ENCODE data around the gene JAG1.

JAG1 gene

DNA sequence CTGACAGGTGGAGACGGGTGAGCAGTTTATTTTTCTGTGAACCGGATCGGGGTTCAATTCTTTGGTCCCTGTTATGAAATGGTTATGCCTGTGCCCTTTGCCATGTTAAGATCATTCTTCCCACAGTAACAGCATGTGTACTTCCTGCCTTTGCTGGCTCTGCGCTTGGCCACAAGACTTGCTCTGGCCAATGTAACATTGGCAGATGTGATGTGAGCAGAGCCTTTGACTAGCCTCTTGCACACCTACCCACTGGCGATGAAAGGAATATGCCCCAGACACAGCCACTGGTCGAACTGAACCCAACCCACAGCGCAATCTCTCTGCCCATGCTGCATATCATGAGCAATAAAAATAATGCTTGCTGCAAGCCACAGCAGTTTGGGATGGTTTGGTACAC lies 31.9 kb downstream of the JAG1 start:
- no peak for DNase-seq
- intact Hi-C loops (cut with DNase I), result no loop called here

DNA sequence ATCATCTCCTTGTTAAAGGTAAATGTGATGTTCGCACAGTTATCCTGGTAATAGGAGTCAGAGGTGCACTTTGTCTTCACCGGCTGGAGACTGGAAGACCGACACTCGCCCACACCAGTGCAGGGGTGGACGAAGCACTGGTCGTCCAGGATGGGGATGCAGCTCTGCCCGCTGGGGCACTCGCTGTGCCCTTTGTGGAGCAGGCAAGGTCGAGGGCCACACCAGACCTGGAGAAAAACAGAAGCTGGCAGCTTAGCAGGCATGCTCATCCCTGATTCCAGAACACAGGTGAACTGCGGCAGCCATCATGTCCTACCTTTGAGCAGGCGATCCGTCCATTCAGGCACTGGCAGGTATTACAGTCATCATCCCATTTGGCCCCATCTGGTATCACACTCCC lies 32.3 kb downstream of the JAG1 start:
- intact Hi-C loops (cut with DNase I), result no loop called here
- no peak for DNase-seq

DNA sequence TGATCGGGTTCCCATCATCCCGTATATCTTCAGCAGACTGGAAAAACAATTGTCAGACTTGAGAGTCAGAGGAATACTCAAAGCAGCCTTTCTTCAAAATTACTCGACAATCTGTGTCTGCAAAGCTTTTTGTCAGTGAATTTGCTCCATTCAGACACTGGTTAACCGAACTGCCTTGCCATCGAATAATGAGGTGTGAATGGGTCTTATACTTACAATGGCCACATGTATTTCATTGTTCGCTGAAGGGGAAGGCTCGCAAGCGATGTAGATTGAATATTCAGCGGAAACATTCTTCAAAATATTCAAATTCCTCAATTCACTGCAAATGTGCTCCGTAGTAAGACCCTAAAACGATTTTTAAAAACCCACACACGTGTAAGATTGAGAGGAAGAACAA lies 32.9 kb downstream of the JAG1 start:
- intact Hi-C loops (cut with DNase I), result no loop called here
- DNase-seq, result no peak

DNA sequence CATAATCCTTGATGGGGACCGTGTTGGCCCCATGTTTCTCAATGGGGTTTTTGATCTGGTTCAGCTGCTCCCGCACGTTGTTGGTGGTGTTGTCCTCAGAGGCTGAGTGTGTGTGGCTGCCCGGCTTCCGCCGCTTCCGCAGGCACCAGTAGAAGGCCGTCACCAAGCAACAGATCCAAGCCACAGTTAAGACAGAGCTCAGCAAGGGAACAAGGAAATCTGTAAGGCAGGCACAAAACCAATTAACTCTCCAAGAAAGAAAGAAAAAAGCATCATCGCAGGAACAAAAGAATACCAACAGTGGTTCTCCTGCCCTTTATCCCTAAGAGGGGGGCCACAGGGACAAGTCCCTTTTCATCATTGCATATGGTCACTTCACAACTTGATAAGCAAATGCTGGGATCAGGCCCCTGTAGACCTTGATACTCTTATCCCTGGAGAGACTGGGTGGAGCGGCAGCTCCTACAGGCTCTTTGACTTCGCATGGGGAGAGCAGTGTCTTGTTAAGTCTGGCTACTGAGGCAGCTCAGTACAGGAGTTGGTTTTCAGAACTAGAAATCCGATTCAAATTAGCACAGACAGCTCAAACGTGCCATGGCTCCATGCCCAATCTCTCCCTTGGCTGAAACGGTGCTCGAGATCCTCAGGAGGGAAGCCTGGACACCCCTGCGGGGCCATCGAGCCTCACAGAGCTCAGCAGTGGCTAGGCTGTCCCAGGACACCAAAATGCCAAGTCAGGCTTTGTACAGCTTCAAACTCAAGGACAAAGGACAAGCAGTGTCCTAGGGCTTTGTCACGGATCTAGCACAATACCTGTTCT lies 33.9 kb downstream of the JAG1 start:
- DNase-seq, result peak in 8 of 10 donors; percentile 37 to 93 (median 52)

DNA sequence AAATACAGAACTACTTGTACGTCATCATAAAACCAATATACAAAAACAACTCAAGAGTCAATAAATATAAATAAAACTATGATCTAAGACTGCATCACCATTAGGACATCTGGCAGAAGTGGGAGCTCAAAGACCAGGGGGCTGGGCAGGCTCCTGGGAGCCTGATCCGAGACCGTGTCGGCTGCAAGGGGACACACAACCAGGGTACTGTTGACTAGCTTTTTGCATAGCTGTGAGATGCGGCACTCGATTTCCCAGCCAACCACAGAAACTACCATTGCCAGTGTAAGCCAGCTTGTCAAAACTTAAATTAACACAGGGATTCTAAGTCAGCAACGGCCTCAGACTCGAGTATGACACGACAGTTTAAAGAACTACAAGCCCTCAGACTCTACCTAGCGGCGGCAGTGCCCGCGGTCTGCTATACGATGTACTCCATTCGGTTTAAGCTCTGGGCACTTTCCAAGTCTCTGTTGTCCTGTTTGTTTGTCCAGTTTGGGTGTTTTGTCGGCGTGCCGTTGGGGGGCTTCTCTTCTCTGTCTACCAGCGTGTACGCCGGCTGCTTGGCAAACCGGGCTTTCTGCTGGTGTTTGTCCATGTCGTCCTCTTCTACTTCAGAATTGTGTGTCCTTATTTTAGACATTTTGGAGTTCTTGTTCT lies 34.6 kb downstream of the JAG1 start:
- intact Hi-C loops (cut with DNase I), result no loop called here
- peak in 2 of 10 donors; percentile 17 to 72 for DNase-seq

More for the DNA sequence above, 33.9 kb downstream of the JAG1 start:
- intact Hi-C loops (cut with DNase I), result no loop called here

DNA sequence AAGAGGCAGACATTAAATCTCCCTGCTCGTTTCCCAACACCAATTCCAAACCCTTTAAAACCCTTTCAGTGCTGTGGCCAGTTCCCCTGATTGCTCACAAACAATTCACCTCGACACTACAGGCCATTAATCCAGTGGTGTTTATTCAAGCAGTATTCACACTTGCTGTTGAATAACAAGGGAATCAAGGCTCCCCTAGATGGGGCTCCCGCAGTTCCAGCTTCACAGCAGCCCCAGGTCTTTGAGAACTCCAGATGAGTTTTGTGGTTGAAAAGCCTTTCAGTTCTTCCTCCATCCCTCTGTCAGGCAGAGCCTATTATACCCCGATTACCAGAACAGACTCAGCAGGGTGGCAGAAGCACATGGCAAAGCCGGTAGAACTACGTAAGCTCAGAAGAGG lies 36.2 kb downstream of the JAG1 start:
- intact Hi-C loops (cut with DNase I), result no loop called here
- DNase-seq, result no peak

DNA sequence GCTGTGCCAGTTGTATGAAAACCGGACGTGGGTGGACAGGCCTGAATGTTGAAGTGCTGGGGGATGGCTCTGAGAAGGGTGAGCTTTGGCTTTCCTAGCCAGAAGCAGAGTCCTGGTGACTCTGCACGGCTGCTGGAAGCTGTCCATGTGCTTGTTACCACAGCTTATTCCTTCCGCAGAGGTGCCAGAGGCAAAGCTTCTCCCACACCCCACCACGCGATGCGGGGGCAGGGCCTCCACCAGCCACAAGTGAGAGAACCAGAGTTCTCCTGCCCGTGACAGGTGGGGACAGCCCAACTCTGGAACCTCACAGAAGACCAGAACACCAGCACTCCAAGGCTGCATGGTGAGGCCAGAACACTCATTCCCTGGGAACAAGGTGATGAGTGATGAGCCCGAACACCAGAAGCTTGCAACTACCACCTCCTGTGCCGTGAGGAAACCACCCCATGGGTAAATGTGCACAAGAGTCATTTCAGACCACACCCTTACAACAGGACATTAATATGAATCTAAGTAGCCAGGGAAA lies 36.7 kb downstream of the JAG1 start:
- peak in 3 of 10 donors; percentile 19 to 89 (median 41) for DNase-seq
- intact Hi-C loops (cut with DNase I), result no loop called here

DNA sequence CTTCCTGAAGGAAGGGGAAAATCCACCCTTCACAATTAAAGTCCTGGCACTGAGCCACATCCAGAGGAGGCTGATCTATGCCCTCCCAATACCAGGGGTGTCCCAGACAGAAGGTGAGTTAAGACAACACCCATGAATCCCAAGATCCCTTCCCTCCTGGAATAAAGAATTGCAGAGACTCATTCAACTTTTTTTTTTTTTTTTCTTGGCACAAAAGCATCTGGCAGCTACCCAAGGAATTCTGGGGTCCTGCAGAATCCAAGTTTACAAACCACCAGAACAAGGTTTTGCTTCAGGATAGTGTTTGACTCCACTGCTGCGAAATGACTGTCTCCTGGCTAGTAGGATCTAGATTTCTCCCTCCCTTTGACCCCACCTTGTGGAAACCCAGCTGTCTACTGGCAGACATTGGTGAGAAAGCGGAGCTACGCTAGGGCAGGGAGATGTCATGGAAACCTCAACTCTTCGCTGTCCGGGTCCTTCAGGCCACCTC lies 37.4 kb downstream of the JAG1 start:
- intact Hi-C loops (cut with DNase I), result no loop called here
- DNase-seq, result no peak

DNA sequence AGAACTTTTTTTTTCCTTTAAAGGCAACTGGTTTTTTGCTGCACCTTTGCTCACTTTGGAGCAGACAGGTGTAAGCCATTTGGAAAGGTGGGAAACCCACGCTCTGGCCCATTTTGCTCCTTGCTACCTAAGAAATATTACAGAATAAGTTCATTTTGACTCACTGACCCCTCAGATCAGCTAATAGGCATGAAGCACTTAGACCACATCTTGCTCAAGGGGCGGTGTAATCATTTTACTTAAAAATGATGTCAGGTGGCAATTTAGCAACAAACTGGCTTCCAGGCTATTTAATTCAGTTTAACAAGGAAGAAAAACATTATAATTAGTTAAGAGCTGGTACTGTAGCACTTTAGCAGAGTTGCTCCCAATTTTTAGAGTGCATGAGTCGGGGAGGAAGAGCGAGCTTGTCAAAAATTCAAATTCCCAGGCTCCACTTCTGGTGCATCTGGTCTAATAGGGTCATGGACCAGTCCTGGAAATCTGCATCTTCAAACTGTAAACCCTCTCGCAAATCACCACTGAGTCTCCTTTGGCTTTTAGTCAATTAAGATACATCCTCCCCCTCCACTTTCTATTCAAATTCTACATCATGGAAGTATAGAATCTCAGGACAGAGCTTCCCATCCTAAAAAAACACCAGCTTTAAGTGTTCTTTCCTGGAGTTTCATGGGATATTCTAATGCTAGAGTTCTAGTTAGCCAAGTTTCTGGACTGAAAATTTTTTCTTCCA lies 38.2 kb downstream of the JAG1 start:
- intact Hi-C loops (cut with DNase I), result no loop called here
- no peak for DNase-seq

DNA sequence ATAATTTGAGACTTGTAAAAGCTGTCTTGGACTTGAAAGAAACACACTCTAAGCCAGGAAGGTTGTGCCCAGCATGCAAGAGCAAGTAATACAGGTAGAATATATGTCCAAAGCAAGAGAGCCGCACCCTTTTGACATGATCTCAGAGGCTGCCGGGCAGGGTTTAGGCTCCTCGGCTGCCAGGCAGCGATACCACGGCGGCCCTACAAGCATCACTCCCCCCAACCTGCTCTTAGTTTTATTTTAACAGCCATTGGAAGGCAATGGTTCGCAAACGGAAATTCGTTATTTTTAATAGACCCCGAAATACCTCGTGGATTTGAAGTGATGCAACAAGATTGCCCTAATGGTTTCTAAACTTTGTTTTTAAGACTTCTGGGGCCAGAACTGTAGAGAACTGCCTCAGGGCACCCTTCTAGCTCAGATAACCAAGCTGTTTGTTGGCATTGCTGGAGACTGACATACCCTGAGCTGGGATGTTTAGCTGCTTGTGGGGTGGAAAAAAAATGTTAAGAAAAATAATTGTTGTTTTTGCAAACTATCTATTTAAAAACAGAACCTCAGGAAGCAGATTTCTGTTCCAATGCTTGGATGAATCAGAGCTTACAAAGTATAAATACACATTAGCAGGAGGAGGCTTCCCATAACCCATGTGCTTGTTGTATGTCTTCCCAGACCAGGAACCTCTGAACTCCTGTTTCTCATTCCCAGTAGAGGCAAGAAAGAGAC lies 39.0 kb downstream of the JAG1 start:
- intact Hi-C loops (cut with DNase I), result no loop called here
- no peak for DNase-seq

DNA sequence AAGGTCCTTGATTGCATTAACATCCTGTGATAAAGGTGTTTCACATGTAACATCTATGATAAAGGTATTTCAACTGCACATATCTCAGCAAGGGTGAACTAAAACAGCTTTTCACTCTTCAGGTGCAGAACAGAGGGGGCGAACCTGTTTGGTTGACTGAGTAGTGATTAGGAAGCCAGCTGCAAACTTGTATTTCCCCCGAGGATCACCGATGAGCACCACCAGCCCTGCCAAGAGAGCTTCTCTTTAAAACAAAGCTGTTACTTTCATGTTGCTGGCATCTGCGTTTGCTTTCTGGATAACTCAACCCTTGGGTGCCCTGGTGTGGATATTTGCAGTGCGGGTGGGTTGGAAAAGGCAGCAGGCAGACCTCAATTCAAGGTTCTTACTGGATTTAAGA lies 39.6 kb downstream of the JAG1 start:
- DNase-seq, result no peak
- intact Hi-C loops (cut with DNase I), result no loop called here

DNA sequence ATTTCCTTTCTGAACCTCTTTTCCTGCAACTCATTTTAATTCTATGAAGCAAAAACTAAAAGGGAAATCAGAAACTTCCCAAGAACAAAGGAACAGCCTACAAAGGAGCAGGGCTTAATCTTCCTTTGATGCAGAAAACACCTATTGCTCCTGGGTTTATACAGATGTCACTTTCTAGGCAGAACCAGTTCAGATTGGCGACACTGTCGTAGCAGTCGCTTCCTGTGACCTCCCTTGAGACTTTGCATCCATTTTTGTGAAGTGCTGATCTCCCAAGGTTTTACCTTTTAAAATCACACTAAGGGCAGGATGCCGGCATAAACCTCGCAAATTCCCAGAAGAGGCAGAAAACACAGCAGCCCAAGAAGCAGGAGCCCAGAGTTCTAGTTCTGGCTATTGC lies 40.1 kb downstream of the JAG1 start:
- no peak for DNase-seq
- intact Hi-C loops (cut with DNase I), result no loop called here

DNA sequence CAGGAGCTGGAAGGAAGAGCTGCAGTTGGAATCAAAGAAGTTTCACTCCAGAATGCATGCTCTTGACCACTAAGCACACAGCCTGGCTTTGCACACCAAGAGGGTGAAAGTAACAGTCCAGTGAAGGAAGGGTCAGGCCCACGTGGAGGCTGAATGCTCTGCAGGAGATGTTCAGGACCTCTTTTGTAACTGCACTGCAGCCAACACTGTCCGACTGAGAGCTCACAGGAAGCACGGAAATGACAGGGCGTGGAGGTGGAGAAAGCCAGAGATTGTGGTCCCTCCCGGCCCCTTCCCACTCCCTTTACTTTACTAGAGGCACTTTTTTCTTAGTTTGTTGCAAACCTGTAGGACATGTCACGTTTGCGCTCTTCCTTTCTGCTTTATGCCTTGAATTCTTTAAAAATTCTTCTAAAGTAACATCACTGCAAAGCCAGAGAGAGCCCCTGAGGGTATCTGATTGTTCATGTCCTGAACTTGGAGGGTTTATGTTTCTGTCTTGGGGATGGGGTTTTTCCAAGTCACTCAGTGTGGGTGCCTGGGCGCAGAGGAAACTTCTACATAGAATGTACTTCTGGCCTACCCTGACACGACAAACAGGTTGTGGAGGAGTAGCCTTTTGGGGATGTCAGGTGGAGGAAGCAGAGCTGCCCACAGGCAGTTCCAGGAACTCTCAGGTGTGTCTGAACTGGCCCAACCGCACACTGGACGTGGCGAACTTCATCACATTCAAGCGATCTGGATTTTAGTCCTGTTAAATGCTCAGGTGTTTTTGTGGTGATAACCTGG lies 40.9 kb downstream of the JAG1 start:
- DNase-seq, result no peak
- intact Hi-C loops (cut with DNase I), result no loop called here

DNA sequence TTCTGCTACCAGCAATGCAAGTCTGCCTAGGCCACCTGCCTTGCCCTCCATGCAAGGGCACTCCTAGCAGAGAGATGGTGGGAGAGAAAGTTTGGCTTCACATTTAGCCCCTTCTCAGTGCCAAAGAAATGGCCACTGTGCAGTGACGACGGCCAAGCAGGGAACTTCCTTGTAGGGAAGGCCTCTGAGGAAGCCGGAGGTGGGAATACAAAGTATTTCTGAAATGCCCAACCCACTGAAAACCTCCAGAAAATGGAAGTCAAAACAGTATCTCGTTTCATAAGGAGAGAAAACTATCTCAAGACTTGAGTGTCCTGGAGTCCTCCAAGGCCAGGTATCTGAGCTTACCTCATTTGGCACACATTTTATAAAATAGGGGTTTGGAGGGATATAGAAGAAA lies 42.7 kb downstream of the JAG1 start:
- intact Hi-C loops (cut with DNase I), result no loop called here
- no peak for DNase-seq

DNA sequence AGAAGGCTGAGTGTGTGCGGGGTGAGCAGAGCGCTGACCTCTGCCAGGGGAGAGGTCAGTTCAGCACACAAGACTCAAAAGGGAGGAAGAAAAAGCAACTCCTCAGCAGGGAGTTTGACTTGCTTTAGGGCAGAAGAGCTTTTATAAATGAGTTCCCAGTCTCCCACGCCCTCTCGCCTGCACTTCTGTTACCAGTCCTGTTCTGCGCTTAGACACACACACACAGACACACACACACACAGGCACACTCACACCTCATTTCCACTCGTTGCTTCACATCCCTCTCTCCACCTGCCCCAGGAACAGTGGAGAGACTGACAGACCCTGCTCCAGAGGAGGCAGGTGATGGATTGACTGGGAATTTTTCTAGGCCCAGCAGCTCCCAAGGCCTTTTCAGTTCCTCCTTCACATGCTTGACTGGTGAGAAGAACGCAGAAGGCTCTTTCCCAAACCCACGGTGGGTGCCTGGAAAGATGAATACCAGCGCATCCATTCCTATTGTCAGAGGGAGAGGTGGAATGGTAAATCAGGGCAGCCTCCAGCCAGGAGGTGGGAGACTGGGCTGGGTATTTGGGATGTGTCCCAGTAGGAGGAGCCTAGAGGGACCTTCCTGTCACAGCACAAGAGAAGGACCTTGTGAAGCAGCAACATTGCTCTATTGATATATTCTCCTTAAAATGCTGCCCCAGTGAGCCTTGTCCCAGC lies 43.7 kb downstream of the JAG1 start:
- no peak for DNase-seq
- intact Hi-C loops (cut with DNase I), result no loop called here

DNA sequence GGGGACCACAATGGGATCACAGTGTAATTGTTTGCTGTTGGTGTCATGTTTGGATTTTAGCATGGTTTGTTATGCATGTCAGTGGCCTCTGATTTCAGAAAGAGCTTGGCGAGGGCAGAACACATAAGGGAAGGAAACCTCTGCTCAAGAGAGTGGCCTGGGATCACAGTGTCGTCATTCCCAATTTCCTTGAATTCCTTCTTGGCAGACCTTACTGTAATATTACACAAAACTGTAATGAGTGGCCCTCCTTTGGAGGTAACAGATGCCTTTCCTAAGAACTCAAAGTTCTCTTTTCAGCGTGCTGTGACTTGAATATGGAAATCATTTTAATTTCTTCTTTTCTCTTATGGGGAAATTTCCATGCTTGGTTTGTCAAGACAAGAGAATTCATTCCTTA lies 46.9 kb downstream of the JAG1 start:
- DNase-seq, result no peak
- intact Hi-C loops (cut with DNase I), result no loop called here

DNA sequence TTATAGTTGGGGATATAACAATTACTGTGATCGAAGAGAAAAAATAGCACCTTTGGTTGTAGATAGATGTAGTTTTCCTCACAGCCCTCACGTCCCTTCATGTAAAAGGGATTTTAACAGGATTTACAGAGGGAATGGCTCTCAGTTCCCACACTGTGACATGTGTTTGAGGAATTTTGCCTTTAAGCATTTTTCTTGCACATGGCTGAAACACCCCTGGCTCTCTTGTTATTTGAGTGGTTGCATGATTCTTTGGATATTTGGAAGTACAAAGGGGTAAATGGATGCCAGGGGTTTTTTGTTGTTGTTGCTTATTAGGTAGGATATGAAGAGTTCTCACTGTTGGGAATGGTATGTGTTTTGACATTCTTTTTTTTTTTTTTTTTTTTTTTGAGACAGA lies 48.2 kb downstream of the JAG1 start:
- intact Hi-C loops (cut with DNase I), result no loop called here
- no peak for DNase-seq

DNA sequence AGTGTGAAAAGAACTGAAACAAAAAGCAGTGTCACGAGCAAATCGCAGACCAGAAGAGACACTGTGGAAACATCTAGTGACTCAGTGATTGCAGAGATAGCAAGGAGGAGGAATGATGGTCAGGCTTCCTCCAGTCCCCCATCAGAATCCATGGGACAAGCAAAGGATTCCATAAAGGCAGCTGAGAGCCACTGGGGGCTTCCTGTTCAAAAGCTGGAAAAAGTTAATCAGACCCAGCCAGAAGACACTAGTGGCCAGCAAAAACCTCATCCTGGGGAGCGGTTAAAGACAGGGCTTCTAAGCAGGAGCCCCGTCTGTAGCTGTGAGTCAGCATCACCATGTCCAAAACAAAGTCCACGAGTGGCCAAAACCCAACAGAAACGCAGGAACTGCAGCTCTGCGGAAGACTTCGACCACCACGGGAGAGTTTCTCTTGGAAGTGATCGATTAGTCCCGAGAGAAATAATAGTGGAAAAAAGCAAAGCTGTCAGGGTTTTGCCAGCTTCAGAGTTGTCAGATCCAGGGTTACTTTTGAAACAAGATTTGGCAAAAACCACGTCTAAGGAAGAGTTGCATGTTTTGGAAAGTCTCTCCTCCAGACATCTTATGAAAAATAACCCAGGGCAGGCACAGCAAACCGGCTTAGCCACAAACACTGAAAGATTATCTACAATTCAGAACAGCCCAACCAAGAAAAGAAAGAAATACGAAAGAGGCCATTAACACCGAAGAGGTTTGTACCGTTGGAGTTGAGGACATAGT lies 51.0 kb downstream of the JAG1 start:
- intact Hi-C loops (cut with DNase I), result no loop called here
- no peak for DNase-seq
